ENCODE data around the gene LGI4. TPM values are rescaled to one million over a fixed set of nuclear protein-coding genes. Genes with fewer than 3 reads are reported as not detected.

The LGI4 gene
- total RNA-seq, 1 donor: 0.72 TPM

DNA sequence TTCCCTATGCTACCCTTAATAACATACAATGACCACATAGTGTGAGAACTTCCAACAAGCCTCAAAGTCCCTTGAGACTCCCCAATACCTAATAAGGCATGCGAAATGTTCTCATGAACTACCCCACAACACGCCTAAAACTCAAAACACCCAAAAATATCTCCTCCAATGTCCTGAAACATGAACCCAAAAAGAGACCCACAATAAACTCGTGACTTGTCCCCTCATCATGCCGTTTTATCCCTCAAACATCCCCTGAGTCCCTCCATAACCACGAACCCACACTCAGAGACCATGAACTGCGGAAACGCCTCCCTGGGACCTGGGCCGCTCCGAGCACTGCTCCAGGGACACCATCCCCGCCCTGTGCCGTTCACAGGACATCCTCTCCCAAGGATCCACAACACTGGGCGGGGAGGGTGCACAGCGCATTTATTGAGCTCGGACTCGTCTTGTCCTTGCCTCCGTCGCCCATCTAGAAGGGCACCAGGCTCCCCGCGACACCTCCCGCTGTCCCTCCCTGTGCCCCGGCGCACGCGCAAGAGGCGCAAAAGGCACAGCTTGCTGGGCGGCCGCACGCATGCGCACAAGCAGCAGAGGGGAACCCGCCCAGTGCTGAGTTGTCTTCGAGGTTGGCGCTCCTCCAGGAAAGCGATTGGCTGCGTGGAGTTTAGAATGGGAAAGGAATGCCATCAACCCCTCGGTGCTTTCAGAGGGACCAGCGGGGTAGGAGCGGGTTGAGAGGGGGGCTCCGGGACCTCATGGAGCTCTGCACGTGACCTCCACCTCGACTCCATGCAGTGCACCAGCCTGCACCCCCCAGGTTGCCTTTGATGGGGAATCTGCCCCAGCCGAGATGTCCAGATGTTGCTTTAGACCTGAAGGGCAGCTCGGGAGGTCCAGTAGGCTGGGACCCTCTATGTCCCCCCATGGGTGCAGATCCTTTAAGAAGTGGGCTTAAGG, 10.5 kb downstream of the LGI4 start:
- Histone ChIP-seq H3K36me3 (ENCODE audit: insufficient read depth, low read length) (no peaks in the 10 kb centered on the region), H3K4me2 (ENCODE audit: insufficient read depth, low read length) (peak overlapping the region; percentile 84), H3K79me2 (ENCODE audit: insufficient read depth, low read length) (no peaks in the 10 kb centered on the region), H3K4me1 (ENCODE audit: insufficient read depth, low read length) (peaks cover 34% of the 10 kb centered on the region), H4K20me1 (ENCODE audit: insufficient read depth, low read length) (no peaks in the 10 kb centered on the region), H3K27ac (ENCODE audit: low read depth, low read length) (peak overlapping the region; percentile 91), H3K27me3 (ENCODE audit: insufficient read depth, low read length) (no peaks in the 10 kb centered on the region), H2AFZ (ENCODE audit: low read length) (peak overlapping the region; percentile 91), H3K4me3 (ENCODE audit: insufficient read depth, low read length) (peak overlapping the region; percentile 76), H3K9me3 (ENCODE audit: low read depth, low read length) (no peaks in the 10 kb centered on the region)
- TF ChIP-seq, protein P1, sequence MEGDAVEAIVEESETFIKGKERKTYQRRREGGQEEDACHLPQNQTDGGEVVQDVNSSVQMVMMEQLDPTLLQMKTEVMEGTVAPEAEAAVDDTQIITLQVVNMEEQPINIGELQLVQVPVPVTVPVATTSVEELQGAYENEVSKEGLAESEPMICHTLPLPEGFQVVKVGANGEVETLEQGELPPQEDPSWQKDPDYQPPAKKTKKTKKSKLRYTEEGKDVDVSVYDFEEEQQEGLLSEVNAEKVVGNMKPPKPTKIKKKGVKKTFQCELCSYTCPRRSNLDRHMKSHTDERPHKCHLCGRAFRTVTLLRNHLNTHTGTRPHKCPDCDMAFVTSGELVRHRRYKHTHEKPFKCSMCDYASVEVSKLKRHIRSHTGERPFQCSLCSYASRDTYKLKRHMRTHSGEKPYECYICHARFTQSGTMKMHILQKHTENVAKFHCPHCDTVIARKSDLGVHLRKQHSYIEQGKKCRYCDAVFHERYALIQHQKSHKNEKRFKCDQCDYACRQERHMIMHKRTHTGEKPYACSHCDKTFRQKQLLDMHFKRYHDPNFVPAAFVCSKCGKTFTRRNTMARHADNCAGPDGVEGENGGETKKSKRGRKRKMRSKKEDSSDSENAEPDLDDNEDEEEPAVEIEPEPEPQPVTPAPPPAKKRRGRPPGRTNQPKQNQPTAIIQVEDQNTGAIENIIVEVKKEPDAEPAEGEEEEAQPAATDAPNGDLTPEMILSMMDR (IDR thresholded peaks at IDR 0.05; ENCODE audit: extremely low read depth, low read depth, low read length): no peak
- peak; percentile 100 for DNase-seq (ENCODE audit: insufficient read length, low spot score, missing footprints)

DNA sequence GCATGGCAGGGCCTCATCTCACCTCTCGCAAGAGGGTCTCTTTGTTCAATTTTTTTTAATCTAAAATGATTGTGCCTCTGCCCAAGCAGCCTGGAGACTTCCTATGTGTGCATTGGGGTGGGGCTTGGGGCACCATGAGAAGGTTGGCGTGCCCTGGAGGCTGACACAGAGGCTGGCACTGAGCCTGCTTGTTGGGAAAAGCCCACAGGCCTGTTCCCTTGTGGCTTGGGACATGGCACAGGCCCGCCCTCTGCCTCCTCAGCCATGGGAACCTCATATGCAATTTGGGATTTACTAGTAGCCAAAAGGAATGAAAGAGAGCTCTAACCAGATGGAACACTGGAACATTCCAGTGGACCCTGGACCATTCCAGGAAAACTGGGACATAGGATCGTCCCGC, 11.3 kb downstream of the LGI4 start:
- no peaks in the 10 kb centered on the region for H3K79me2 ChIP-seq (ENCODE audit: insufficient read depth, low read length)
- H3K27ac ChIP-seq (ENCODE audit: low read depth, low read length): peak overlapping the region; percentile 91
- DNase-seq (ENCODE audit: insufficient read length, low spot score, missing footprints): peak; percentile 92
- no peaks in the 10 kb centered on the region for H3K36me3 ChIP-seq (ENCODE audit: insufficient read depth, low read length)
- H3K4me3 ChIP-seq (ENCODE audit: insufficient read depth, low read length): peak overlapping the region; percentile 76
- H3K4me2 ChIP-seq (ENCODE audit: insufficient read depth, low read length): peak overlapping the region; percentile 84
- H2AFZ ChIP-seq (ENCODE audit: low read length): peak overlapping the region; percentile 63
- H3K4me1 ChIP-seq (ENCODE audit: insufficient read depth, low read length): peaks cover 34% of the 10 kb centered on the region
- H3K9me3 ChIP-seq (ENCODE audit: low read depth, low read length): no peaks in the 10 kb centered on the region
- H4K20me1 ChIP-seq (ENCODE audit: insufficient read depth, low read length): no peaks in the 10 kb centered on the region
- TF ChIP-seq, protein P1 (IDR thresholded peaks at IDR 0.05; ENCODE audit: extremely low read depth, low read depth, low read length): no peak
- no peaks in the 10 kb centered on the region for H3K27me3 ChIP-seq (ENCODE audit: insufficient read depth, low read length)

DNA sequence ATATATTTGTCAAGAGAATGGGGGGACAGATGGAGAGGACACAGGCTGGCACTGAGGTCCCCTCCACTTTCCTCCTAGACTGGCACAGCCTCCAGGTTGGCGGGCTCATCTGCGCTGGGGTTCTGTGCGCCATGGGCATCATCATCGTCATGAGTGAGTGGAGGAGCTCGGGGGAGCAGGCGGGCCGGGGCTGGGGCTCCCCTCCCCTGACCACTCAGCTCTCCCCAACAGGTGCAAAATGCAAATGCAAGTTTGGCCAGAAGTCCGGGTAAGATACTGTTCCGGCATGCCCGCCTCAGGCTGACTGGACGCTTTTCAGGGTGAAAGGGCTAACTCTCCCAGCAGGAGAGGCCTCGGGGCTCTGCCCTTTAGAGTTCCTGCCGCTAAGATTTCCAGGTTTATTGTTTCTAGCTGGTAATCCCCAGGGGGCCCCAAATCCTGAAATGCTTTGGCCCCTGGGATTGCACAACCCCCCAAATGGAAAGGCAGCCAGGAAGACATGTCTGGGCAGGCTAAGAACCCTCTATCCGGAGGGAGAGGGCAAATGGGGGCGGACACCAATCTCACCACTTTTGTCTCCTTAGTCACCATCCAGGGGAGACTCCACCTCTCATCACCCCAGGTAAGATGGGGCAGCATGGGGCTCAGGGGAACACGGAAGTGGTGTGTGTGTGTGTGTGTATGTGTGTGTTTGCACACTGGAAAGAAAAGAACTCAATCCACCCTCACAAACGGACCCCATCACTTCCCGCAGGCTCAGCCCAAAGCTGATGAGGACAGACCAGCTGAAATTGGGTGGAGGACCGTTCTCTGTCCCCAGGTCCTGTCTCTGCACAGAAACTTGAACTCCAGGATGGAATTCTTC, 11.9 kb downstream of the LGI4 start:
- H3K27ac ChIP-seq (ENCODE audit: low read depth, low read length): peak overlapping the region; percentile 91
- H3K4me3 ChIP-seq (ENCODE audit: insufficient read depth, low read length): peak overlapping the region; percentile 76
- TF ChIP-seq, protein P1 (IDR thresholded peaks at IDR 0.05; ENCODE audit: extremely low read depth, low read depth, low read length): no peak
- peak overlapping the region; percentile 63 for H2AFZ ChIP-seq (ENCODE audit: low read length)
- H4K20me1 ChIP-seq (ENCODE audit: insufficient read depth, low read length): no peaks in the 10 kb centered on the region
- peak; percentile 90 for DNase-seq (ENCODE audit: insufficient read length, low spot score, missing footprints)
- peak overlapping the region; percentile 84 for H3K4me2 ChIP-seq (ENCODE audit: insufficient read depth, low read length)
- no peaks in the 10 kb centered on the region for H3K9me3 ChIP-seq (ENCODE audit: low read depth, low read length)
- no peaks in the 10 kb centered on the region for H3K79me2 ChIP-seq (ENCODE audit: insufficient read depth, low read length)
- H3K27me3 ChIP-seq (ENCODE audit: insufficient read depth, low read length): no peaks in the 10 kb centered on the region
- peaks cover 34% of the 10 kb centered on the region for H3K4me1 ChIP-seq (ENCODE audit: insufficient read depth, low read length)
- H3K36me3 ChIP-seq (ENCODE audit: insufficient read depth, low read length): no peaks in the 10 kb centered on the region

Data from osteoblast (primary cell).